HepG2 (cell line): ENCODE results near the gene CUL9. TPM values are rescaled to one million over a fixed set of nuclear protein-coding genes. Genes with fewer than 3 reads are reported as not detected.
A peak's percentile ranks its signal among the peaks of the same experiment; 100 is the strongest.

Source experiments
- CREB1 ChIP-seq, 2 experiments: fragments of 450-650 bp in 1 of 2; IDR thresholded peaks; 2 replicates each; pipeline ENCODE4 v1.6.1; 2016 to 2017; ENCODE audit warnings: control low read depth in 1 of 2, mild to moderate bottlenecking in 1 of 2, missing compliant biosample characterization in 1 of 2, missing genetic modification characterization in 1 of 2
- DRAP1 ChIP-seq: IDR thresholded peaks from 2 replicates; pipeline ENCODE4 v1.6.1; 2016; ENCODE audit warnings: missing genetic modification reagents, missing compliant biosample characterization
- FOSL2 ChIP-seq: sonication (generic); formaldehyde crosslinking; IDR thresholded peaks from 2 replicates; pipeline ENCODE4 v1.4.0; 2020; ENCODE audit warnings: missing genetic modification reagents
- FOXP1 ChIP-seq, 2 experiments: fragments of 450-650 bp in 1 of 2; IDR thresholded peaks; 2 replicates each; pipeline ENCODE4 v1.6.1; 2017 to 2018; ENCODE audit warnings: antibody characterized with exemption in 1 of 2
- MAFF ChIP-seq: IDR thresholded peaks from 2 replicates; pipeline ENCODE4 v1.6.1; 2011; ENCODE audit warnings: low read depth, low read length, improper control_type of control experiment
- MAFG ChIP-seq: sonication (generic); formaldehyde crosslinking; IDR thresholded peaks from 2 replicates; pipeline ENCODE4 v1.5.1; 2020; ENCODE audit warnings: mild to moderate bottlenecking, missing genetic modification reagents
- MTA3 ChIP-seq: sonication (generic); formaldehyde crosslinking; IDR thresholded peaks from 2 replicates; pipeline ENCODE4 v1.4.0; 2020; ENCODE audit warnings: missing genetic modification reagents
- NCOA5 ChIP-seq: sonication (generic); formaldehyde crosslinking; IDR thresholded peaks from 2 replicates; pipeline ENCODE4 v1.4.0; 2020; ENCODE audit warnings: missing genetic modification reagents
- NFIC ChIP-seq: IDR thresholded peaks from 2 replicates; pipeline ENCODE4 v1.6.1; 2012; ENCODE audit warnings: mild to moderate bottlenecking, low read length, inconsistent platforms
- POLR2G ChIP-seq: fragments of 200-400 bp; formaldehyde crosslinking; IDR thresholded peaks from 2 replicates; pipeline ENCODE4 v1.6.1; 2018; ENCODE audit warnings: mild to moderate bottlenecking, low read depth, low read length, moderate library complexity
- SALL2 ChIP-seq: sonication (generic); formaldehyde crosslinking; IDR thresholded peaks from 2 replicates; pipeline ENCODE4 v1.8.1; 2023; ENCODE audit warnings: mild to moderate bottlenecking, missing genetic modification reagents, inconsistent platforms
- SRSF1 ChIP-seq: fragments of 200-400 bp; formaldehyde crosslinking; optimal IDR thresholded peaks from 2 replicates; pipeline ENCODE3; 2017; ENCODE audit warnings: mild to moderate bottlenecking, low read depth, low read length, moderate library complexity
- TOE1 ChIP-seq: sonication (generic); formaldehyde crosslinking; IDR thresholded peaks from 2 replicates; pipeline ENCODE4 v1.4.0; 2020; ENCODE audit warnings: mild to moderate bottlenecking, missing genetic modification reagents
- ZFP36L2 ChIP-seq: sonication (generic); formaldehyde crosslinking; IDR thresholded peaks from 2 replicates; pipeline ENCODE4 v1.4.0; 2020; ENCODE audit warnings: missing genetic modification reagents
- ZNF577 ChIP-seq: sonication (generic); formaldehyde crosslinking; IDR thresholded peaks from 2 replicates; pipeline ENCODE4 v1.4.0; 2020; ENCODE audit warnings: mild to moderate bottlenecking, low read depth, missing genetic modification reagents, borderline replicate concordance
- ZNF619 ChIP-seq: sonication (generic); formaldehyde crosslinking; IDR thresholded peaks from 2 replicates; pipeline ENCODE4 v1.4.0; 2020; ENCODE audit warnings: mild to moderate bottlenecking, missing genetic modification reagents
- ZSCAN29 ChIP-seq: sonication (generic); formaldehyde crosslinking; conservative IDR thresholded peaks from 2 replicates; pipeline ENCODE4 v1.4.0; 2020; ENCODE audit warnings: mild to moderate bottlenecking, missing genetic modification reagents
- polyA plus RNA-seq, 8 experiments: library from polyadenylated mRNA; depleted of rRNA in 3 of 8; stranded (reverse) in 7 of 8; unstranded in 1 of 8; fragments of >200 nt; fragmentation: Illumina TruSeq in 4 of 8; extraction: Trizol in 4 of 8; gene quantifications; 2 replicates each; pipeline versions ENCODE4 v1.2.1 to v1.2.3, GENCODE V29; 2011 to 2016; ENCODE audit warnings: low read depth in 4 of 8, missing spikeins in 1 of 8, mixed read lengths in 1 of 8; ENCODE audit not compliant: insufficient read depth in 1 of 8
- total RNA-seq, 5 experiments: library from RNA; depleted of rRNA; stranded (reverse); fragments of >200 nt; fragmentation: Illumina TruSeq; extraction: Trizol; gene quantifications; 2 replicates each; pipeline ENCODE4 v1.2.3, GENCODE V29; 2016; ENCODE audit warnings: low read depth in 1 of 5
- TF ChIP-seq, protein P1 (sequence below): sonication (generic); formaldehyde crosslinking; IDR thresholded peaks from 2 replicates; pipeline ENCODE4 v1.5.0; 2020; ENCODE audit warnings: mild to moderate bottlenecking, missing genetic modification reagents, borderline replicate concordance
- TF ChIP-seq, protein P2 (sequence below): sonication (generic); formaldehyde crosslinking; IDR thresholded peaks from 2 replicates; pipeline ENCODE4 v1.4.0; 2020; ENCODE audit warnings: missing genetic modification reagents; ENCODE audit errors: not compliant biosample characterization
- TF ChIP-seq, protein P3 (sequence below): sonication (generic); formaldehyde crosslinking; conservative IDR thresholded peaks from 2 replicates; pipeline ENCODE4 v1.4.0; 2020; ENCODE audit warnings: missing genetic modification reagents
- TF ChIP-seq, protein P4 (sequence below): sonication (generic); formaldehyde crosslinking; IDR thresholded peaks from 2 replicates; pipeline ENCODE4 v1.4.0; 2020; ENCODE audit warnings: mild to moderate bottlenecking, missing genetic modification reagents

CUL9 gene
- total and polyA plus RNA-seq, 2 of the 13 experiments (the other 11 are each of a cell fraction or from before 2014, with no cell fraction given): 11.4 to 13.7 TPM

GRCh38 chr6:43181942-43182860, at the start of gene CUL9 (continued):
- TF ChIP-seq, protein P1, sequence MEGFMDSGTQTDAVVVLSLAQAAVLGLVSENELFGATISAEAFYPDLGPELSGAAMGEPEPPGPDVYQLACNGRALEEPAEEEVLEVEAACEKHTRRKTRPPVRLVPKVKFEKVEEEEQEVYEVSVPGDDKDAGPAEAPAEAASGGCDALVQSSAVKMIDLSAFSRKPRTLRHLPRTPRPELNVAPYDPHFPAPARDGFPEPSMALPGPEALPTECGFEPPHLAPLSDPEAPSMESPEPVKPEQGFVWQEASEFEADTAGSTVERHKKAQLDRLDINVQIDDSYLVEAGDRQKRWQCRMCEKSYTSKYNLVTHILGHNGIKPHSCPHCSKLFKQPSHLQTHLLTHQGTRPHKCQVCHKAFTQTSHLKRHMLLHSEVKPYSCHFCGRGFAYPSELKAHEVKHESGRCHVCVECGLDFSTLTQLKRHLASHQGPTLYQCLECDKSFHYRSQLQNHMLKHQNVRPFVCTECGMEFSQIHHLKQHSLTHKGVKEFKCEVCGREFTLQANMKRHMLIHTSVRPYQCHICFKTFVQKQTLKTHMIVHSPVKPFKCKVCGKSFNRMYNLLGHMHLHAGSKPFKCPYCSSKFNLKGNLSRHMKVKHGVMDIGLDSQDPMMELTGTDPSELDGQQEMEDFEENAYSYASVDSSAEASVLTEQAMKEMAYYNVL (CRISPR knock-in tag): peak; percentile 79; the same call in 1 of the 2 replicates
- TF ChIP-seq, protein P2, sequence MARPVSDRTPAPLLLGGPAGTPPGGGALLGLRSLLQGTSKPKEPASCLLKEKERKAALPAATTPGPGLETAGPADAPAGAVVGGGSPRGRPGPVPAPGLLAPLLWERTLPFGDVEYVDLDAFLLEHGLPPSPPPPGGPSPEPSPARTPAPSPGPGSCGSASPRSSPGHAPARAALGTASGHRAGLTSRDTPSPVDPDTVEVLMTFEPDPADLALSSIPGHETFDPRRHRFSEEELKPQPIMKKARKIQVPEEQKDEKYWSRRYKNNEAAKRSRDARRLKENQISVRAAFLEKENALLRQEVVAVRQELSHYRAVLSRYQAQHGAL: no peak
- TF ChIP-seq CREB1 (IDR thresholded peaks at IDR 0.05) (no peak), CREB1 (CRISPR knock-in tag; IDR thresholded peaks at IDR 0.05) (no peak), FOXP1 (IDR thresholded peaks at IDR 0.05) (no peak), FOXP1 (CRISPR knock-in tag; IDR thresholded peaks at IDR 0.05) (no peak), POLR2G (peak; percentile 93), MAFF (no peak), ZNF577 (no peak), MAFG (CRISPR knock-in tag) (no peak), FOSL2 (CRISPR knock-in tag) (peak; percentile 58; the same call in 1 of the 2 replicates), NCOA5 (CRISPR knock-in tag) (no peak), NFIC (no peak), MTA3 (CRISPR knock-in tag) (no peak), SALL2 (peak; percentile 94), SRSF1 (peak; percentile 28), DRAP1 (peak; percentile 67; the same call in 1 of the 2 replicates), TOE1 (CRISPR knock-in tag) (peak; percentile 29; the same call in 1 of the 2 replicates), ZFP36L2 (CRISPR knock-in tag) (0 out of 2 replicates have a peak, but pooled peaks have one; percentile 48), ZNF619 (0 out of 2 replicates have a peak, but pooled peaks have one; percentile 36), ZSCAN29 (CRISPR knock-in tag) (peak; percentile 94)
- TF ChIP-seq, protein P3, sequence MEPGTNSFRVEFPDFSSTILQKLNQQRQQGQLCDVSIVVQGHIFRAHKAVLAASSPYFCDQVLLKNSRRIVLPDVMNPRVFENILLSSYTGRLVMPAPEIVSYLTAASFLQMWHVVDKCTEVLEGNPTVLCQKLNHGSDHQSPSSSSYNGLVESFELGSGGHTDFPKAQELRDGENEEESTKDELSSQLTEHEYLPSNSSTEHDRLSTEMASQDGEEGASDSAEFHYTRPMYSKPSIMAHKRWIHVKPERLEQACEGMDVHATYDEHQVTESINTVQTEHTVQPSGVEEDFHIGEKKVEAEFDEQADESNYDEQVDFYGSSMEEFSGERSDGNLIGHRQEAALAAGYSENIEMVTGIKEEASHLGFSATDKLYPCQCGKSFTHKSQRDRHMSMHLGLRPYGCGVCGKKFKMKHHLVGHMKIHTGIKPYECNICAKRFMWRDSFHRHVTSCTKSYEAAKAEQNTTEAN (CRISPR knock-in tag): peak; percentile 60; the same call in 1 of the 2 replicates
- TF ChIP-seq, protein P4, sequence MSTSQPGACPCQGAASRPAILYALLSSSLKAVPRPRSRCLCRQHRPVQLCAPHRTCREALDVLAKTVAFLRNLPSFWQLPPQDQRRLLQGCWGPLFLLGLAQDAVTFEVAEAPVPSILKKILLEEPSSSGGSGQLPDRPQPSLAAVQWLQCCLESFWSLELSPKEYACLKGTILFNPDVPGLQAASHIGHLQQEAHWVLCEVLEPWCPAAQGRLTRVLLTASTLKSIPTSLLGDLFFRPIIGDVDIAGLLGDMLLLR: peak; percentile 74; the same call in 1 of the 2 replicates
